NAMALWA (cell line): Measurements from ENCODE around the gene ACTR3.
"Not testable (repeated sequence)": the region's sequence is repeated elsewhere in the genome, so short reads cannot be mapped to it uniquely, and the experiment has no call there.

Source experiments
- DNase-seq: peaks from one replicate; pipeline ENCODE4 v3.0.0-alpha.2; 2015; ENCODE audit warnings: low spot score

The ACTR3 gene

GRCh38 chr2:113889471-113890252, at the start of gene ACTR3:
Gene ACTR3 (plus strand): TSS chr2:113890089. CDS start chr2:113890280, 191 bp downstream.
- DNase-seq = peak; percentile 99

GRCh38 chr2:113840518-113840917, 49.4 kb upstream of the ACTR3 start:
- no peak for DNase-seq

GRCh38 chr2:113842919-113843736, 46.8 kb upstream of the ACTR3 start:
- DNase-seq = no peak

- not testable (repeated sequence) for DNase-seq
Measured at GRCh38 chr2:113843737-113844050, 46.2 kb upstream of the ACTR3 start.

GRCh38 chr2:113845261-113845660, 44.6 kb upstream of the ACTR3 start:
- no peak for DNase-seq

GRCh38 chr2:113845796-113846195, 44.1 kb upstream of the ACTR3 start:
- not testable (repeated sequence) for DNase-seq

GRCh38 chr2:113846429-113846828, 43.5 kb upstream of the ACTR3 start:
- DNase-seq = no peak

- DNase-seq = no peak
Measured at GRCh38 chr2:113847144-113847543, 42.7 kb upstream of the ACTR3 start.

- DNase-seq = no peak
Measured at GRCh38 chr2:113848758-113849415, 41.0 kb upstream of the ACTR3 start.

GRCh38 chr2:113850687-113851086, 39.2 kb upstream of the ACTR3 start:
- DNase-seq = no peak

- DNase-seq = no peak
Measured at GRCh38 chr2:113851640-113852039, 38.2 kb upstream of the ACTR3 start.

- DNase-seq = no peak
Measured at GRCh38 chr2:113854208-113854607, 35.7 kb upstream of the ACTR3 start.

GRCh38 chr2:113854970-113855740, 34.7 kb upstream of the ACTR3 start:
- DNase-seq = peak; percentile 32

GRCh38 chr2:113857464-113857863, 32.4 kb upstream of the ACTR3 start:
- DNase-seq = no peak

- no peak for DNase-seq
Measured at GRCh38 chr2:113858764-113859163, 31.1 kb upstream of the ACTR3 start.

GRCh38 chr2:113861740-113862139, 28.1 kb upstream of the ACTR3 start:
- DNase-seq = peak; percentile 73

GRCh38 chr2:113863144-113863543, 26.7 kb upstream of the ACTR3 start:
- peak; percentile 43 for DNase-seq

- no peak for DNase-seq
Measured at GRCh38 chr2:113867571-113867970, 22.3 kb upstream of the ACTR3 start.

GRCh38 chr2:113869253-113869652, 20.6 kb upstream of the ACTR3 start:
- no peak for DNase-seq

GRCh38 chr2:113872201-113872600, 17.7 kb upstream of the ACTR3 start:
- DNase-seq = no peak

- no peak for DNase-seq
Measured at GRCh38 chr2:113873867-113874266, 16.0 kb upstream of the ACTR3 start.

- no peak for DNase-seq
Measured at GRCh38 chr2:113875135-113875534, 14.8 kb upstream of the ACTR3 start.
